ENCODE measurements around the gene RNGTT.

The RNGTT gene

GRCh38 chr6:88616380-88616779 is 347.0 kb downstream of the RNGTT start:
- CTCF ChIA-PET: no interaction called here
- Histone ChIP-seq H3K4me1 (ENCODE audit: control insufficient read depth, insufficient read depth, low read length) (no peaks in the 10 kb centered on the region), H3K36me3 (ENCODE audit: control insufficient read depth in 2 of 2, insufficient read depth in 1 of 2, low read length in 2 of 2) (peaks cover 0 to 14% of the 10 kb centered on the region in 2 experiments; a peak in 1 of 3 replicates), H3K4me3 (ENCODE audit: low read depth, low read length) (no peak overlapping the region), H3K27ac (ENCODE audit: extremely low read depth, low read depth, low read length) (no peak overlapping the region), H3K9me3 (ENCODE audit: control insufficient read depth, insufficient read depth, low read depth, low read length) (no peaks in the 10 kb centered on the region)
- POLR2A ChIA-PET: no interaction called here
- TF ChIP-seq ZNF157 (tag by site-specific recombination; IDR thresholded peaks at IDR 0.05): no peak
- no peak for TF ChIP-seq ZSCAN18 (tag by site-specific recombination; IDR thresholded peaks at IDR 0.05)
- no peak for TF ChIP-seq ZNF221 (tag by site-specific recombination; IDR thresholded peaks at IDR 0.05; ENCODE audit: borderline replicate concordance)
- TF ChIP-seq ZNF121 (tag by site-specific recombination; IDR thresholded peaks at IDR 0.05): no peak
- no peak for TF ChIP-seq KLF9 (tag by site-specific recombination; IDR thresholded peaks at IDR 0.05; ENCODE audit: low read depth)
- TF ChIP-seq ZNF639 (tag by site-specific recombination; IDR thresholded peaks at IDR 0.05): no peak
- no peak for TF ChIP-seq PRDM10 (tag by site-specific recombination; IDR thresholded peaks at IDR 0.05)
- no peak for TF ChIP-seq ZNF433 (tag by site-specific recombination; IDR thresholded peaks at IDR 0.05; ENCODE audit: low read depth)
- TF ChIP-seq BCL6B (tag by site-specific recombination; IDR thresholded peaks at IDR 0.05): no peak
- no peak for TF ChIP-seq KLF8 (tag by site-specific recombination; IDR thresholded peaks at IDR 0.05)
- no peak for TF ChIP-seq TCF7L2 (IDR thresholded peaks at IDR 0.05; ENCODE audit: borderline replicate concordance, low read depth, low read length)
- TF ChIP-seq MEIS1 (CRISPR knock-in tag; IDR thresholded peaks at IDR 0.05; ENCODE audit: borderline replicate concordance): no peak
- TF ChIP-seq ZNF133 (tag by site-specific recombination; IDR thresholded peaks at IDR 0.05): no peak
- TF ChIP-seq HOXD13 (CRISPR knock-in tag; IDR thresholded peaks at IDR 0.05; ENCODE audit: borderline replicate concordance): no peak
- no peak for TF ChIP-seq ZNF24 (tag by site-specific recombination; IDR thresholded peaks at IDR 0.05)
- TF ChIP-seq ZFP69B (tag by site-specific recombination; IDR thresholded peaks at IDR 0.05): no peak
- no peak for TF ChIP-seq ZNF426 (tag by site-specific recombination; IDR thresholded peaks at IDR 0.05)
- TF ChIP-seq MZF1 (tag by site-specific recombination; IDR thresholded peaks at IDR 0.05; ENCODE audit: borderline replicate concordance): no peak
- TF ChIP-seq ZBTB7A (tag by site-specific recombination; IDR thresholded peaks at IDR 0.05; ENCODE audit: low read depth): no peak

Data from HEK293 (cell line).